NCI-H510A treated with DMSO at 0.1 percent for 48 hours (cell line): ENCODE results near the gene RIMBP2.
"Not testable (repeated sequence)": the region's sequence is repeated elsewhere in the genome, so short reads cannot be mapped to it uniquely, and the experiment has no call there.

Experiments used
- DNase-seq: peaks from one replicate; lab custom pipeline; 2025; lab: John Stamatoyannopoulos, UW

The RIMBP2 gene

DNA sequence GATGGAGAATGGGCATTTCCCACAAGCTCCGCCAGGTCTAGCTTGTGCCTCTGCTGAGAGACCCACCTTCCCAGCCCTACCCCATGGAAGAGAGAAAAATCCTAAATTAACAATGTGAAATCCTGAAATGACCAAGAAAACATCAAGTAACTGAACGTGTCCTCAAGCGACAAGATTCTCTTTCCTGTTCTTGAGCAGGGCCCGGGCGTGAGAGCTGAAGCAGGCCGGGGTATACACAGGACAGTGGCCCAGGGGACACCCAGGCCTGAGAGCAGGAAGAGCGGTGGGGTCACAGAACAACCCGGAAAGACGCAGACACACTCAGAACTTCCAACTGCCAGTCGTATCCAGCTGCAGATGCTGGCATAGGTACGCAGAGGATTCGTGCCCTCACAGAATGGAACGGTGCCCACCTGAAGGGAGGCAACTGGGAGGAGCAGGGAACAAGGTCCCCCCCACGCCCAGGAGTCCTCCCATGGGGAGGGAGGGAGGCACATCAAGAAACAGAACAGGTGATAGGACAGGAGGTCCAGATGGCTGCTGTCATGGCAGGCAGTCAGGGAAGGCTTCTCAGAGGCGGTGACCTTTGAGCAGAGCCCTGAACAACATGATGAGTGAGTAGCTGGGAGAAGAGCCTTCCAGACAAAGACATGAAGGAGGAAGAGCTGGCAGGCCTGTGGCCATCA lies 9.1 kb downstream of the RIMBP2 start:
- no peak for DNase-seq

DNA sequence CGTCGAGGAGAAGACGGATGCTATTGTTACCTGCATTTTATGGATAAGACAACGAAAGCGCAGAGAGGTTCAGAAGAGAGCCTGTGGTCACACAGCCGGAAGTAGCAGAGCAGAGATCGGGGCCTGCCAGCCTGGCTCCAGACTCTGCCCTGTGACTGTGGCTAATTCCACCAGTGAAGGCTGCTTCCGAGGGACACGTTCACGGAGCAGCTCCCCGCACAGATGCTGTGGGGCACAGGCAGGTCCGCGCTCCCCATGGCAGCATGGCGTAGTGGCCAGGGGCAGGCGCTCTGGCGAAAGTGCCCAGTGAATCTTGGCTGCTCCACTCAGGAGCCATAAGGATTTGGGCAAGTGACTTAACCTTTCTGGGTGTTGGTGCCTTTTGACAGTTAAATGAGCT lies 9.8 kb downstream of the RIMBP2 start:
- no peak for DNase-seq

DNA sequence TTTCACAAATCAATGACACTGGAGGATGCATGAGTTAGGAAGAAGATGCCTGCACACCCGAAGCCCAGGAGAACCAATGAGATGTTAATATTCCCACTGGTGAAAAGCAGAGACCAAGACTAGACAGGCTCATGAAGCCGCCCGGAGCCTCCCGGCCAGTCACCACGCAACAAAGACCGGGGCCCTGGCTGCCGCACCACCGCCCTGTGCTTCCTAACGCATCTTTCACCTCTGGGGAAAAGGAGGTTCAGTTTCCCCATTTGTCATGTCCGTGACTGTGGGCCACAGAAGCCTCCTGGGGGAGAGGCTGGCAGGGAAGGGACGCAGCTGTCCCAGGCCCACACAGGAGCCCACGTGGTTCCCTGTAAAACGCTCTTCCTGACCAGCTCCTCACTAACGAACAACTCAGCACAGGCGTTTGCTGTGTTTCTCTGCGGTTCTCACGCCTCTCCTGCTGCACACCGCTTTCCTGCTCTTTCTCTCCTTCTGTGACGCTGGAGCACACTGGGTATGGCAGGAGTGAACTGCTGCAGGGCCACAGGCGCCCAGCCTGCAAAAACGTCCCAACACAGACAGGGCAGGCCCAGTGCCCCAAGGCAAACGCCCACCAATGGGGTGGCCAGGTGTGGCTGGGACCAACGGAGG lies 10.8 kb downstream of the RIMBP2 start:
- DNase-seq: no peak

DNA sequence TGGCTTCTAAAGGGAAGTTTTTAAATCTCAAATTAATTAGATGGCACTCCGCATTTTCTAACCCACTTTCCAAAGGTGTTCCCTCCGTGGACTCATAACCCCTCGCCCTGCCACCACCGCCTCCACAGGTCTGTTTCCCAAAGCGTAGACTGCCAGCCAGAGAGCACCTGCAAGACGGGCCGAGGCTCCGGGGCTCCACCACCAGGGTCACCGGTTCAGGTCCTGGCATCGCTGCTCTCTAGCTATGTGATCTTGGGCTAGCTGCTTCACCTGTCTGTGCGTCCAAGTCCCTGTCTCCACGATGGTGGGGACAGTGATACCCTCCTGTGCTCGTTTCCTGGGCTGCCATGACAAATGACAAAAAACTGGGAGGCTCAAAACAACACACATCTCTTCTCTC lies 11.5 kb downstream of the RIMBP2 start:
- no peak for DNase-seq

DNA sequence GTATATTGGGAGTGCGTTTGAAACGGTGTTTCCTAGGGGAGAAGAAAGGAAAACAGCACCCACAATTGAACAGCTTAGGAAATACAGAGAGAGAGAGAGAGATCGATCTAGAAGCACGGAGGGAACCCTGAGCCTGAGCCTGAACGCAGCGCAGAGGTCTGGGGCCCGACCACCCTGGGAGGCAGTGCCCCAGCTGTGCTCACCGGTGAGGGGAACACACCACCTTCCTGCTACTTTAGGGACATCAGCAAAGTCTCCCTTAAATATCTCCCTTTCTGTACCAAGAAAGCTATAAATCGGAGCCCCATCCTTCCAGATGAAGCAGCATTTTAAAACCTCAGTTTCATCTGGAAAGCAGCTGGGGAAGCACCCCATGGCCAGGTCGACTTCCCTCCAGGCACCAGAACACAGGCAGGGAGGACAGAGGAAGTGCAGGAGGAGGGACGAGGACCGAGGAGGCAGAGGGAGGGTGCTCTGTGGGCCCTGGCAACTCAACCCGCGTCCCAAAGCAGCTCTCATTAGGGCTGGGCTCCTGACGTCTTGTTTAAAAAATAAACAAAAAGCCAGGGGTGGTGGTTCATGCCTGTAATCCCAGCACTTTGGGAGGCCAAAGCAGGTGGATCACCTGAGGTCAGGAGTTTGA lies 12.2 kb downstream of the RIMBP2 start:
- no peak for DNase-seq

DNA sequence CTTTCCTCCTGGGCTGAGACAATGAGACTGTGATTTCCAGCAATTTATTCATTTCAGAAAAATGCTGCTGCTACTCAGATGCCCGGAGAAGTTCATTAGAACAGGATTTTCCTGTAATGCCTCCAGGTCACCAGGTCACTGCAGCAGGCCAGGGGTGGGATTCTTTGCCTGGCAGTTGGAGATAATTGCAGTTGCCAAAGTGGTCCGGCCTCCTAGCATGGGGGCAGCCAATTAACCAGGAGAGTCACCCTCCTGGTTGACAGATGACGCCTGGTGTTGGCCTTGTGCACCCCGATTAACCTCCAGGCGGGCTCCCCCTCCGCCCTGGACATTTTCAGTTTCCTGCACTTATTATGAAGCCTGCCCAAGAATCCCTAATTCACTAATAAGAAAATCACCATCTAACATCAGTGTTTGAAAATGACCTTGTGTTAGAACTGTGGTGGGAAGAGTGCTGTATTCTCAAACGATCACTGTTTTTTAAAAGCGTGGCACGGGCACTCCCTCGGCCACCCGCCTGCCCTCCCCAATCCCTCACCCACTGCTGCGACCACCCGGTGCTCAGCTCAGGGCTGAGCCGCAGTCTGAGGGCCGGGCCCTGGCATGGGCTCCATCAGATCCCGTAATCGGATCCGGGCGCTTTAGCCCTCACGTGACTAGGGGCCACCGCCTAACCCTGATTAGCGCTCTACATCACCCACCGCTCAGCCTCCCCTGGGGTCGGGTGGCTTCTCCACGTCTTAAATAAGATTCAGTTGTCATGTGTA lies 12.9 kb downstream of the RIMBP2 start:
- DNase-seq: no peak

DNA sequence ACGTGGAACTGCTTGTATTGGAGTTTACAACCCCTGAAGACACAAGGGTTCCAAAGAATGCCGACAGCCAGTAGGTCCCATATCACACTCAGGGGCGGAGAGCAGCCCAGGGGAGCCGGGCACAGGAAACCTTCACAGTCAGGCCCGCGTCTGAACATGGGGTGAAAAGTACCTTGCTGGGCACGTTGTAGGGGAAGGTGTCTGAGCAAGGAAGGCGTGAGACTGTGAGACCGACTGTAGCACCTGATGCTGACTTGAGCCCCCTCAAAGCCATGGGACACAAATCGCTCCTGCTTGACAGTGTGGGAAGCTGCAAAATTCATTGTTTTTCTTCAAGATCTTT lies 14.7 kb downstream of the RIMBP2 start:
- no peak for DNase-seq

DNA sequence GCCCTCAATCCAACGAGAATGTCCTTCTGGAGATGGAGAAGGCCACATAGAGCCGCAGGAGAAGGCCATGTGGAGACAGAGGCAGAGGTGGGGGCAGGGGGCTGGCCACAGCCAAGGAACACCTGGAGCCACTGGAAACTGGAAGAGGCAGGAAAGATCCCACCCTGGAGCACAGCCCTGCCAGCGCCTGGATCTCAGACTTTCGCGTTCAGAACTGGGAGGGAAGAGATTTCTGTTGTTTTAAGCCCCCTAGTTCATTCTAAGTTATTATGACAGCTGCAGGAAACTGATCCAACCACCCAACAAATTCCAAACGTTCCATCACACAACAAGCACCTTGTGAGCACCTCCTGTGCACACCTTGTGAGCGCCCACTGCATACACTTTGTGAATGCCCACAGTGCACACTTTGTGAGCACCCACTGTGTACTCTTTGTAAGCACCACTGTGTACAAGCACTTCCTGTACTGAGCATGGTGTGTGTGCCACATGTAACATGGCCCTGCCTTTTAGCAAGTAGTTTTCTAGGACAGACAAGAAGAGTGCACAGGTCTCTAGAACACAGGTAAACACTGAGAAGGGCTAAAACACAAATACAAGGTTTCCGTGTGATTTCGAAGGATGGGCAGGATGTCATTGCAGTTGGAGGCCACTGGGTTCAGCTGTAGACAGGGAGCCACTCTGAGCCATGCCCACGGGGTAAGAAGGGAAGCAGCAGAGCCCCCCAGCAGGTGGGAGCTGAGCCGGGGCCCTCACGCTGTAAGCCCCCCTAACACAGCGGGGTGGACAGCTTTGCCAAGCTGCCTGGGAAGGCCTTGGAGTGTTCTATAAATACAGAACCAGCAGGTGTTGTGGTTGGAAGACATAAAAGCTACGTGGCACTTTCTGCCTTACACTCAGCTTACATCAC lies 15.4 kb downstream of the RIMBP2 start:
- DNase-seq: no peak

DNA sequence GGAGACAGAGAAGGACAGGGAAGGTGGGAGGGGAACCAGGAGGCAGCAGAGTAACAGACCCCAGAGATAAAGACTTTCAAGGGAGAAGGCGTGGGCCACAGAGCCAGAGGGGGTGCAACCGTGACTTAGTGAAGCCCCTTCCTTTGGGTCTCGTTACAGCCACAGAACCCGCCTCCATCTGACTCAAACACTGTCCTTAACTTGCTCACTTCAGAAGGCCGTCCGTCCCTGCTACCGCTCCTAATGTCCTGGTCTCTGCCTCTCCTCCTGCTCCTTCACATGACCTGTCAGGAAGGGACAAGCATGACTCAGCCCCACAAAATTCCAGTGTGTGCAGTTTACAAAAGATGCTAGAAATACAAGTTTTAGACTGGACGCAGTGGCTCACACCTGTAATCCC lies 18.0 kb downstream of the RIMBP2 start:
- DNase-seq: no peak

DNA sequence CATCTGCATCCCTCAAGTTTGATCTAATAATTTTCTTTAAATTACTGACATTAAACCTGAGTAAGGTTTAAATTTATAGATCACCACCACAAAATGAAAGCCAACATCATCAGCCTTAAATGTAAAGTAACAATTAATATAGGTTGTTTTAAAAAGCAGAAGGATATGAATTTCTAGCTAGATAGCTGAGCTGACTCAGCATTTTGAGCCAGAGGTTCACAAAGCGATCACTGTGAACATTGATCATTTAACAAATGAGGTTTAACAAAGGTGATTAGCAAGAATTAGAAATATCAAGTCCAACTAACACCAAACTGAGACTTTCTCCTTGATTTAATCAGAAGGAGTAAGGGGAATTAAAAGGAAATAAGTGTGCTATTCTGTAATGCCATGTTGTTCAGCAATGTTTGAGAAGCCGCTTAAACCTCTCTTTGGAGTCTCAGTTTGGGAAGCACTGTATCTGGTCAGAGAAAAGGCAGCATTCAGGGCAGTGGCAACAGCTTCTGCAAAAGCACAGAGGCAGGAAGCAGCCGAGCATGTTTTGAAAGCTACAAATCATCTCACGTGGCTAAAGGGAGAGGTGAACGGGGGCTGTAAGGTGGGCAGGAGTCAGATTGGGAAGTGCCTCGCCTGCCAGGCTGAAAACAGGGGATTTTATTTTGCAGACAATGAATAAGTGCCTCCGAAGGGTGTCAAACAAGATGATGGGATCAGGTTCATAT lies 19.6 kb downstream of the RIMBP2 start:
- no peak for DNase-seq

DNA sequence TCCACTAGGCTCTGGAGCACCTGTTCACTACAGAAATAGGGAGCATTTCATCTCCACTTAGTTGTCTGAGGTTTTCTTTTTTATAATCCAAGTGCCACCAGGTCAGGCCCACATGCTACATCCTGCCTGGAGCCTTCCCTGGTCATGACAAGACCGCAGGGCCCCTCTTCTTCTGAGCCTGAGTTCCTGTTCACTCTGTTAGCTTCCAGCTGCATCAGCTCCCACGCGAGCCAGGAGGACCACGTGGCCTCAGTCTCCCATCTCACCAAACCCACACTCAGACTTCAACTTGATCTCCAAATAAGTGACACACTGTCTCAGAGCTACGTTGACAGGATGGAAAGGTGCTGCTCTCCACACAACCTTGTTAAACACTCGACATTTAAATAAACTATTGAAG lies 21.0 kb downstream of the RIMBP2 start:
- DNase-seq: no peak

DNA sequence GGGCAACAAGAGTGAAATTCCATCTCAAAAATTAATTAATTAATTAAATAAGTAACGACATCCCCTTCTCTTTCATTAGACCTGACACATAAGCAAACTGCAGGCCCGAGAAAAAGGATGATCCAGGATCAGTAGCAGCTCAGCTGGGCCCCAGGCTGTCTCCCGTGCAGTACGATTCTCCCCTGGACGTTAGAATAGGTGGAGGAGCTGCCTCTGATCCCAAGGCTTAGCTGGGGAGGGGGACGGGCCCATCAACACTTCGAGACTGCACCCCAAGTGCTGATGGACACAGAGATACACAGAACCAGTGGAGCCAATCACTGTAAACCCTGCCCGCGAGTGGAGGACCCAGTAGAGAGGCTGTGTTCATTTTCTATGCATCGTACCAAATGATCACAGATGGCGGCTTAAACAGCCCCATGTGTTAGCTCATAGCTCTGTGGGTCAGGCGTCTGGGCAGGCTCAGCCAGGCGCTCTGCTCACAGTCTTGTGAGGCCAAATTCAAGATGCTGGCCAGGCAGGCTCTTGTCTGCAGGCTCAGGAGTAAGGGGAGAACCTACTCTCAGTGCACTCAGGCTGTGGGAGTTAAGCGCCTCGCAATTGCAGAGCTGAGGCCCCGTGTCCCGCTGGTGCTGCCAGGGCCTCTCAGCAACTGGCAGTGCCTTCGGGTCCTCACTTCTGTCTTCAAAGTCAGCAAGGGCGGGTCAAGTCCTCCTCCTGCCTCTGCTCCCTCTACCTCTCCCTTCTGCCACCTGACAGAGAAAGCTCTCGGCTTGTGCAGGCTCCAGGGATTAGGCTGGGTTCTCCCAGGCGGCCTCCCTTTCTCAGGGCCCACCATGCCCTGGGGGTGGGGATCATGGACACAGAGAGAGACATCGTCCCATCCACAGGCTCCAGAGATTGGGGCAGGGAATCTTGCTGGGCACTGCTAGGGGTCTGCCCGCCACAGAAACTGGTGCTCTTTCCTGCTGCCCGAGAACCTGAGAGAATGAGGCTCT lies 26.4 kb downstream of the RIMBP2 start:
- no peak for DNase-seq

DNA sequence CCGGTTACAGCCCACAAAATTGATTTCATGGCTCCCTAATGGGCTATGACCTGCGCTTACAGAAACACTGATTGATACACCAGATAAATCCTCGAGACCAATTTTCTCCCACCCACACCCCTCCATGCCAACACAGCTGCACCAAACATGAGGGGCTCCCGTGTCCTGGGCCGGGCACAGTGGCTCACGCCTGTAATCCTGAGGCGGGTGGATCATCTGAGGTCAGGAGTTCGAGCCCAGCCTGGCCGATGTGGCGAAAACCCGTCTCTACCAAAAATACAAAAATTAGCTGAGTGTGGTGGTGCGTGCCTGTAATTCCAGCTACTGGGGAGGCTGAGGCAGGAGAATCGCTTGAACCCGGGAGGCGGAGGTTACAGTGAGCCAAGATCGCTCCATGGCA lies 27.1 kb downstream of the RIMBP2 start:
- not testable (repeated sequence) for DNase-seq

DNA sequence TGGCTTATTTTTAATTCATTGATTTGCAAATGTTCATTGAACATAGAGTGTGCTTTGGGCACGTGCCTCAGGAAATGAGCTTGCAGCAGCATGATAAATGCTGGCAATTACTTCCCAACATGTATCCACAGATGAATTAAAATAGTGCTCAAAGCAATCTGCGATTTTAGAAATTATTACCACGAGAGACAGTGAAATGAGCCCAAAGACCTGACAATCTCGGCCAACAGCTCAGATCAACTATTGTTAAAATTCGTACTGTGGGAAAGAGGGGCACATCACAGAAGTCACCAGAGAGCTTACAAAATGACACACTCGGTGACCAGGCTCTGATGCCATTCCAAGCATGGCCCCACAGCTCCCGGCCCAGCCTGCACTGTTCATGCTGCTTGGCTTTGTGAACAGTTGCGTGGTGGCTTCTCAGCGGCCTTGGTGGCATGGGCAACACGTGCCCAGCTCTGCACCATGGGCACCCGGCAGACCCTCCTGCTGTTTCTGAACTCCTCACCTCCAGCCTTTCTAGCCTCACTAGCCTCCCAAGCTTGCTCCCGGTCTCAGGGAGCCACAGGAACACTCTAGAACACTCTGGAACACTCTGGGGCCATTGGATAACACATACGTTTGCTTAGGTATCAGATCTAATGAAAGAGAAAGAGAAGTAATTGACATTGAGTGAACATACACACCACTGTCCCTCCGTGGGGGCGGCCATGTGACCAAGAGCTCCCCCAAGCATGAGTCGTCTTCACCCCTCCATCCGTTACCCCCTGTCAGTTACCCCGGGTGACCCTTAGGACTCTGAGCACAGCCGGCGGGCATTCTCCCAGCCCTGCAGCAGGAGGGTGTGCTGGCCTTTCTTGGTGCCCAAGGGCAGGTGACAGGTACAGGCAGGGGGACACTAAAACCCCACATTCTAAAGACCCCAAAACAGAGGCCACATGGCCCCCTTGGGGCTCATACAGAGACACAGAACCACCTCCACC lies 28.0 kb downstream of the RIMBP2 start:
- no peak for DNase-seq

DNA sequence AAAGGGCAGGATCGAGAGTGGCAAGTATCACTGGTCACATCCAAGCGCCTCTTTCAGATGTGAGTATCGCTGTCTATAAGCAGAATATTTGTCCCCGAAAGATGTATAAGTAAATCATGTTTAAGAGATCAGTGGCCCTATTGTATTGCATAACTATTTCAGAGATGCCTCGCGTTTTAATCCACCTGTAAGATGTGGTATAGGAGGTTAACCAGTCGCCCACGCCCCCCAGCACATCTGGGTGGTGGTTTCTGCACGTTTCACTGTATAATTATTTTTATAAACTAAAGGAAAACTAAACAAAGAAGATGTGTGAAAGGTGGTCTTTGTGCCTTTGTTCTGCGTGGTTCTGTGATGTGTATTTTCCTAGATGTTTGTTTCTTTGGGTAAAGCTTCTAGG lies 28.9 kb downstream of the RIMBP2 start:
- DNase-seq: no peak

DNA sequence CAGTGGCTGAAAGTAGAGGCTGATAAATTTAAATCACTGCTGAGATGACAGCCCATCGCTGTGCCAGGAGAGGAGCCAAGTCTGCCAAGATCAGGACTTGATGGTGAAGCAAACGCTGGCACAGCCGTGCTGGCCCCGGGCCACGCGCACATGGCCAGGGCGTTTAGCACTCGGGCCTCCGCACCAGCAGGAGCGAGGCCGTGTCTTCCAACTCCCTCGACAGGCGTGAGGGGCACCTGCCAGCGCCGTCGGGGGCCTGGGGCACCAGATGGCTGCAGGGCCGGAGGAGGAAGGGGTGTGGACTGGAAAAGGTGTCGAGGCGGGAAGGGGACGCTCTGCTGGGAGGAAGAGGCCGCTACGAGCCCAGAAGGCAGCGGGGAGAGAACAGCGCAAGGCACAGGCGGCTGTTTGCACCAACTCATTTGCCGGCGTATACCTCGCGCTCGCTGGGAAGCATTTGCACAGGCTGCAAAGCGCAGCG lies 29.5 kb downstream of the RIMBP2 start:
- no peak for DNase-seq

DNA sequence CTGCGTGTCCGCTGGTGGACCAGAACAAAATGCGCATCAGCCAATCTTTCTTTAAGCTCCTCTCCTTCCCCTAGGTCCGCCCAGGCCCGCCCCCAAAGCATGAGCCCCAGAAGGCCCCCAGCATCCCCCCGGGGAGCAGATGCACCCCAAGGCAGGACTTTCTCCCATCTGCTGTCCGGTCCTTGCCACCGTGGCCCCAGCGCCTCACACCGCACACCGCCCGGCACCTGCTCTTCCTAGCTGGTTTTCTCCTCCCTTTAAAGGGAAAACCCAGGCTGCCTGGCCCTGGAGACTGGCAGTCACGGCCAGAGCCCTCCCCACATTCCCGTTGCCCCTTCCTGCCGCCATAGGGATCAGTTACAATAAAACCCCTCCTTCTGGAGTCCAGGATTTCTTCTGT lies 30.2 kb downstream of the RIMBP2 start:
- DNase-seq: no peak

DNA sequence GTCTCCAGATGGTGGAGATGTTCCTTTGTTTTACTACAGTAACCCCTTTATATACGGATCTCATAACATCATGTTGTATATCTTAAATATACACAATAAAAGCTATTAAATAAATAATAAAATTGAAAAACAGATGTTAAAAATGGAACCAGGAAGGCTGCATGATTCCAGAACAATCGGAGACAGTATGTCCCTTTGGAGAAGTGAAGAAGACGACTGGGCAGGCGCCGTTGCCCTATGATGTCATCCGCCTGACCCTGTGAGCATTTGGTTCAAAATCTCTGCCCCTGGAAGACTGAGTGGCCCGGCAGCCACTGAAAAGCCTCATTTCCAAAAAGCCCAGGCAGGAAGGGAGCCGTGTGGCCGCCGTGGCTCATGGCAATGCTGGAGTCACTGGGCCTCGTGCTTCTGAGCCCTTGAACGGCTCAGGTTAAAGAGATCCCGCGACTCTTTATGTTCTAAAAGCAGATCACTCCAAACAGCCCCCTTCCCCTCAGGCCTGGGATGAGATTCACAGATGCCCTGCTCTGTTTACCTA lies 30.8 kb downstream of the RIMBP2 start:
- no peak for DNase-seq
